Right renal pelvis (tissue), 4 donors: ENCODE results near the gene CDC20B. TPM values are rescaled to one million over a fixed set of nuclear protein-coding genes. Genes with fewer than 3 reads are reported as not detected.

Experiments
- polyA plus RNA-seq, 4 donors: library from polyadenylated mRNA; unstranded; fragments of 120-200 nt; gene quantifications; one replicate each; pipeline ENCODE4 v1.2.1, GENCODE V29; 2013; ENCODE audit not compliant: insufficient read length in 4 of 4

Gene CDC20B
- polyA plus RNA-seq, 4 donors = 0.65 to 1.0 (median 0.83) TPM

Other genes starting within 250 kb of the CDC20B start
- 10 to 100 TPM in 3 of 4 donors, 1 to 10 TPM in 1; 7.1 to 16.2 (median 14.0) TPM for gene ESM1, start 187.6 kb downstream of the CDC20B start, polyA plus RNA-seq
- gene GZMK, start 148.9 kb downstream of the CDC20B start, polyA plus RNA-seq = under 1 TPM in 1 of 4 donors, not detected in 3; 0.05 TPM
- gene GZMA, start 70.5 kb downstream of the CDC20B start, polyA plus RNA-seq = under 1 TPM; 0.31 to 0.69 (median 0.58) TPM
- gene GPX8, start 13.0 kb downstream of the CDC20B start, polyA plus RNA-seq = 10 to 100 TPM; 81.9 to 95.1 (median 85.3) TPM
- 1 to 10 TPM in 1 of 4 donors, under 1 TPM in 3; 0.75 to 1.4 (median 0.91) TPM for gene MCIDAS, start 54.1 kb upstream of the CDC20B start, polyA plus RNA-seq
- gene CCNO, start 60.4 kb upstream of the CDC20B start, polyA plus RNA-seq = 1 to 10 TPM; 5.7 to 8.2 (median 7.2) TPM
- gene DHX29, start 134.5 kb upstream of the CDC20B start, polyA plus RNA-seq = 10 to 100 TPM; 38.9 to 49.1 (median 47.3) TPM
- gene MTREX, start 134.8 kb upstream of the CDC20B start, polyA plus RNA-seq = 100 to 1,000 TPM in 2 of 4 donors, 10 to 100 TPM in 2; 74.9 to 105 (median 98.7) TPM